ENCODE measurements around the gene RIPK1.
A peak's percentile ranks its signal among the peaks of the same experiment; 100 is the strongest.

RIPK1 gene

GRCh38 chr6:3063733-3064700 is 4.3 kb upstream of the RIPK1 start:
- H3K4me3 ChIP-seq (ENCODE audit: low read depth, low read length) = peak overlapping the region; percentile 83
- DNase-seq (ENCODE audit: low read depth) = peak; percentile 95
- TF ChIP-seq POLR2A (IDR thresholded peaks at IDR 0.05; ENCODE audit: extremely low read depth, insufficient read length) (peak; percentile 71), MAX (IDR thresholded peaks at IDR 0.05; ENCODE audit: low read depth, low read length) (0 out of 2 replicates have a peak, but pooled peaks have one; percentile 4), MYC (IDR thresholded peaks at IDR 0.05; ENCODE audit: low read depth, low read length) (no peak)

GRCh38 chr6:3071568-3071967 is 3.3 kb downstream of the RIPK1 start:
- H3K4me3 ChIP-seq (ENCODE audit: low read depth, low read length) = no peak overlapping the region
- DNase-seq (ENCODE audit: low read depth) = no peak
- TF ChIP-seq MAX (IDR thresholded peaks at IDR 0.05; ENCODE audit: low read depth, low read length) = no peak
- no peak for TF ChIP-seq CTCF (IDR thresholded peaks at IDR 0.05; ENCODE audit: low read depth, low read length)
- no peak for TF ChIP-seq MYC (IDR thresholded peaks at IDR 0.05; ENCODE audit: low read depth, low read length)
- no peak for TF ChIP-seq POLR2A (IDR thresholded peaks at IDR 0.05; ENCODE audit: extremely low read depth, insufficient read length)

- TF ChIP-seq MYC (IDR thresholded peaks at IDR 0.05; ENCODE audit: low read depth, low read length) (no peak), POLR2A (IDR thresholded peaks at IDR 0.05; ENCODE audit: extremely low read depth, insufficient read length) (no peak), CTCF (IDR thresholded peaks at IDR 0.05; ENCODE audit: low read depth, low read length) (no peak), MAX (IDR thresholded peaks at IDR 0.05; ENCODE audit: low read depth, low read length) (no peak)
- DNase-seq (ENCODE audit: low read depth) = no peak
These were observed 4.5 kb downstream of the RIPK1 start for GRCh38 chr6:3072798-3073197.

GRCh38 chr6:3073382-3073781 is 5.1 kb downstream of the RIPK1 start:
- TF ChIP-seq POLR2A (IDR thresholded peaks at IDR 0.05; ENCODE audit: extremely low read depth, insufficient read length) (no peak), MYC (IDR thresholded peaks at IDR 0.05; ENCODE audit: low read depth, low read length) (no peak), MAX (IDR thresholded peaks at IDR 0.05; ENCODE audit: low read depth, low read length) (no peak), CTCF (IDR thresholded peaks at IDR 0.05; ENCODE audit: low read depth, low read length) (no peak)

More at GRCh38 chr6:3072798-3073197, 4.5 kb downstream of the RIPK1 start:
- H3K4me3 ChIP-seq (ENCODE audit: low read depth, low read length) = no peak overlapping the region

GRCh38 chr6:3075772-3076113 is 7.4 kb downstream of the RIPK1 start:
- no peak for DNase-seq (ENCODE audit: low read depth)
- TF ChIP-seq CTCF (IDR thresholded peaks at IDR 0.05; ENCODE audit: low read depth, low read length) (no peak), MAX (IDR thresholded peaks at IDR 0.05; ENCODE audit: low read depth, low read length) (no peak), MYC (IDR thresholded peaks at IDR 0.05; ENCODE audit: low read depth, low read length) (no peak), POLR2A (IDR thresholded peaks at IDR 0.05; ENCODE audit: extremely low read depth, insufficient read length) (no peak)
- H3K4me3 ChIP-seq (ENCODE audit: low read depth, low read length) = peak overlapping the region; percentile 7

More at GRCh38 chr6:3073382-3073781, 5.1 kb downstream of the RIPK1 start:
- no peak overlapping the region for H3K4me3 ChIP-seq (ENCODE audit: low read depth, low read length)
- no peak for DNase-seq (ENCODE audit: low read depth)

GRCh38 chr6:3076320-3076719 is 8.0 kb downstream of the RIPK1 start:
- H3K4me3 ChIP-seq (ENCODE audit: low read depth, low read length) = no peak overlapping the region
- no peak for TF ChIP-seq POLR2A (IDR thresholded peaks at IDR 0.05; ENCODE audit: extremely low read depth, insufficient read length)
- no peak for TF ChIP-seq CTCF (IDR thresholded peaks at IDR 0.05; ENCODE audit: low read depth, low read length)
- no peak for TF ChIP-seq MYC (IDR thresholded peaks at IDR 0.05; ENCODE audit: low read depth, low read length)
- TF ChIP-seq MAX (IDR thresholded peaks at IDR 0.05; ENCODE audit: low read depth, low read length) = no peak
- DNase-seq (ENCODE audit: low read depth) = no peak

Measured in NB4 (cell line).